Measurements from ENCODE around the gene LCP1. TPM values are rescaled to one million over a fixed set of nuclear protein-coding genes. Genes with fewer than 3 reads are reported as not detected.

Gene LCP1
- total RNA-seq, 1 donor from 2014 or later, result 371 TPM

DNA sequence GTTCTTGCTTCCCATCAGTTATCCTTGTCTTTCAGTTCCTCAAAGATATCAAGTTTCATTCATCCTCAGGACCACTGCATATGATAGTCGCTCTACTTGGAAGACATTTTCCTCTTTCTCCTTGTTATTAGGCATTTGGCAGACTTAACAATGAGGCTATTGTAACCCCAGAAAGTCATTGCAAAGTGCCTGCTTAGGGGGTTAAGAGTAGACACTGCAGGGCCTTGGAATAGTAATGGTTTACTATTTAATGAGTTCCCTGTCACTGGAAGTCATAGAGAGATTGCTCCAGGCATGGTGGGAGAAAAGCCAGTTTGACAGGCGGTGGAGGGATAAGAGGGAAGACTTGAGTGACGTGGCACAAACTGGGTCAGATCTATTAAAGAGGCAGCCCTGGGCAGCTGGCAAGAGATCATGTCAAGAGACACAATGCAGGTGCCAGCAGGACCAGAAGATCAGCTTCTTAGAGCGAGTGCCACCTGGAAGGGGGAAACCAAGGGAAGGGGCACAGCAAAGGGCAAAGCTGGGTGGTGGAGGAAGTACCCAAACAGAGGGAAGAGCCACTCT lies 60.3 kb downstream of the LCP1 start:
- H3K27ac ChIP-seq, result no peak overlapping the region
- DNase-seq, result no peak
- ATAC-seq, result no peak
- no peak overlapping the region for H3K4me3 ChIP-seq
- H3K36me3 ChIP-seq, result no peaks in the 10 kb centered on the region
- intact Hi-C loops (cut with DNase I), result no loop called here
- H3K4me1 ChIP-seq, result peaks cover 29% of the 10 kb centered on the region
- H3K27me3 ChIP-seq (ENCODE audit: low read depth), result no peaks in the 10 kb centered on the region
- H3K9me3 ChIP-seq, result no peaks in the 10 kb centered on the region
- TF ChIP-seq, protein P1, sequence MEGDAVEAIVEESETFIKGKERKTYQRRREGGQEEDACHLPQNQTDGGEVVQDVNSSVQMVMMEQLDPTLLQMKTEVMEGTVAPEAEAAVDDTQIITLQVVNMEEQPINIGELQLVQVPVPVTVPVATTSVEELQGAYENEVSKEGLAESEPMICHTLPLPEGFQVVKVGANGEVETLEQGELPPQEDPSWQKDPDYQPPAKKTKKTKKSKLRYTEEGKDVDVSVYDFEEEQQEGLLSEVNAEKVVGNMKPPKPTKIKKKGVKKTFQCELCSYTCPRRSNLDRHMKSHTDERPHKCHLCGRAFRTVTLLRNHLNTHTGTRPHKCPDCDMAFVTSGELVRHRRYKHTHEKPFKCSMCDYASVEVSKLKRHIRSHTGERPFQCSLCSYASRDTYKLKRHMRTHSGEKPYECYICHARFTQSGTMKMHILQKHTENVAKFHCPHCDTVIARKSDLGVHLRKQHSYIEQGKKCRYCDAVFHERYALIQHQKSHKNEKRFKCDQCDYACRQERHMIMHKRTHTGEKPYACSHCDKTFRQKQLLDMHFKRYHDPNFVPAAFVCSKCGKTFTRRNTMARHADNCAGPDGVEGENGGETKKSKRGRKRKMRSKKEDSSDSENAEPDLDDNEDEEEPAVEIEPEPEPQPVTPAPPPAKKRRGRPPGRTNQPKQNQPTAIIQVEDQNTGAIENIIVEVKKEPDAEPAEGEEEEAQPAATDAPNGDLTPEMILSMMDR (IDR thresholded peaks at IDR 0.05), result no peak

DNA sequence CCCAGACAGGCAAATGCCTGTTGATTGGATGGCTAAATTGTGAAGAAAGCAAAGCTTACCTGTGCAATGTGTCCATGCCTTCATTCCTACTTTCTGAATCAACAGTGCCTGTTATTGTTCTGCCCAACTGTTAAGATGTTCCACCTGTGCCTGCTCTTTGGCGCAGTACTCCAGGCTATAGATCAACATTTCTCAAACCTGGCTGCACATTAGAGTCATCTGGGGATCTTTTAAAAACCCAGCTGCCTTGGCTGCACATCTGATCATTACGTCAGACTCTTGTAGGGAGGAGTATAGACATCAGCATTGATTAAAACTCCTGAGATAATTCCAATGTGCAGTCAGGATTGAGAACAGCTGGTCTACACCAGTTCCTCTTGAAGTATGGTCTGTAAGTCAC lies 60.9 kb downstream of the LCP1 start:
- TF ChIP-seq, protein P1 (IDR thresholded peaks at IDR 0.05), result no peak
- H3K27ac ChIP-seq, result no peak overlapping the region
- no peak for DNase-seq

DNA sequence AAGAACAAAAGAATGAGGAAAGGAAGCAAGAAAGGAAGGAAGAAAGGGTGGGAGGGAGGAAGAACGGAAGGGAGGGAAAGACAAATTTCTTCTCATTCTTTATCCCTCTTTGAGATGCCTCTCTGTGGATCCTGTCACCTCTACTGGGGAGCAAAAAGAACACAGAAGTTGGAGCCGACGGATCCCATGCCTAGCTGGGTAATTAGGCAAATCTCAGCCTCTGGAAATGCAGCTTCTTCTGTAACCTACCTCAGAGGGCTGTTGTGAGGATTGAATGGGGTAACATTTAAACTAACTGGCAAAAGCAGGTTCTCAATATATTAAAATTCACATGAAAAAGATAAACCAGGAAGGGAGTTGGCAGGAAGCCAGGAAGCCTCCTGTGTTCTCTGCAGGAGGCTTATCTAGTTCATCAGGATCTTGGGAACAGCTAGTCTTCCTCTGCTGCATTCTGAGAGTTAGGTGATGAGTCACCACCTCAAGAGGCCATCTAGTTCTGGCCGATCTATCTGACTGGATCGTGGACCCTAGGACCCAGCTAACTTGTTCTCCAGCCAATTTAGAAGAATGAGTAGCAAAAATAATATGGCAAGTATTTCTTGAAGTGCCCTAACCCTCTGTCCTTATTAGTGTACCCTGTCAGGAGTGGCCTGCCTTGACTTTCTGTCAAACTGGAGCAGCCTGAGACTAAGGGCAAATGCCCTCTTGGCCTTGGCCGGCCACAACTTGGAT lies 61.9 kb downstream of the LCP1 start:
- Histone ChIP-seq H3K36me3 (no peaks in the 10 kb centered on the region), H3K27ac (no peak overlapping the region), H3K4me1 (peaks cover 19% of the 10 kb centered on the region), H3K9me3 (no peaks in the 10 kb centered on the region), H3K27me3 (ENCODE audit: low read depth) (no peaks in the 10 kb centered on the region), H3K4me3 (no peak overlapping the region)
- intact Hi-C loops (cut with DNase I), result no loop called here
- DNase-seq (no peak), ATAC-seq (peak; percentile 86 to 88)
- TF ChIP-seq, protein P1 (IDR thresholded peaks at IDR 0.05), result no peak

More for the DNA sequence above, 60.9 kb downstream of the LCP1 start:
- no peak overlapping the region for H3K4me3 ChIP-seq
- no peaks in the 10 kb centered on the region for H3K27me3 ChIP-seq (ENCODE audit: low read depth)
- no peaks in the 10 kb centered on the region for H3K36me3 ChIP-seq
- peak in 1 of 2 donors; percentile 3 for ATAC-seq
- H3K4me1 ChIP-seq, result peaks cover 29% of the 10 kb centered on the region
- H3K9me3 ChIP-seq, result no peaks in the 10 kb centered on the region
- intact Hi-C loops (cut with DNase I), result no loop called here

DNA sequence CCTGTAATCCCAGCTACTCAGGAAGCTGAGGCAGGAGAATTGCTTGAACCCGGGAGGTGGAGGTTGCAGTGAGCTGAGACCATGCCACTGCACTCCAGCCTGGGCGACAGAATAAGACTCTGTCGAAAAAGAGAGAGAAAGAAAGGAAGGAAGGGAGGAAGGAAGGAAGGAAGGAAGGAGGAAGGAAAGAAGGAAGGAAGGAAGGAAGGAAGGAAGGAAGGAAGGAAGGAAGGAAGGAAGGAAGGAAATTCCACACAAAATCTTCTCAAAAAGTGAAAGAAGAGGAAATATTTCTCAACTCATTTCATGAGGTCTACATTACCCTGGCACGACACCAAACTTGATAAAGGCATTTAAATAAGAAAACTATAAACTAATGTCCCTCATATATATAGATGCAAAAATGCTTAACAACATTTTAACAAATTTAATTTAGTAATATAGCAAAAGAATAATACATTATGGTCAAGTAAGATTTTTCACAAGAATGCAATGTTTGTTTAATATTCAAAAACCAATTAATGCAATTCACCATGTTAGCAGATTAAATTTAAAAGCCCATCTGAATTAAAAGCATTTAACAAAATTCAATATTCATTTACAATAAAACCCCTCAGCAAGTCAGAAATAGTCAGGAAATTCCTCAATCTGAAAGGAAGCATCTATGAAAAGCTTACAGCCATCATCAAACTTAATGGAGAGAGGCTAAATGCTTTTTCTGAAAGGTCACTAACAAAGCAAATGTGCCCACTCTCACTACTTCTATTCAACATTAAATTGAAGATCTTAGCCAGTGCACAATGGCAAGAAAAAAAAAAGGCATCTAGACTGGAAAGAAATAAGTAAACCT lies 65.1 kb downstream of the LCP1 start:
- ATAC-seq (no peak), DNase-seq (no peak)
- TF ChIP-seq, protein P1 (IDR thresholded peaks at IDR 0.05), result no peak
- Histone ChIP-seq H3K4me3 (no peak overlapping the region), H3K27me3 (ENCODE audit: low read depth) (no peaks in the 10 kb centered on the region), H3K27ac (no peak overlapping the region), H3K36me3 (no peaks in the 10 kb centered on the region), H3K9me3 (no peaks in the 10 kb centered on the region), H3K4me1 (peaks cover 15% of the 10 kb centered on the region)
- intact Hi-C loops (cut with DNase I), result no loop called here

DNA sequence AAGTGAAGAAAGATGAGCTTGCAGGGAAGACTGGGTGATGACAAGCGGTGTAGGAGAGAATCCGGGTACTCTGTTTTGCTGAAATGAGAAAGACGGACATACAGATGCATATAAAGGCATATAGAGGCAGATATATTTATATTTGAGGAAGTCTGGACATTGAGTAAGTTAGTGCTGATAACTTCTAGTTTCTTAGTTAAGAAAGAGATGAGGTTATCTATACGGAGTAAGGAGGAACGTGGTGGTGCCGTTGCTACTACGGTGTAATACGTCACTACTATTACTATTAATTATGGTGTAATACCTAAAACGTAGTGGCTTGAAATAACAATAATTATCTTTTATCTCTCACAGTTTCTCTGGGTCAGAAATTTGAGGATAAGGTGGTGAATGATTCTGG lies 67.4 kb downstream of the LCP1 start:
- TF ChIP-seq, protein P1 (IDR thresholded peaks at IDR 0.05), result no peak
- no peak overlapping the region for H3K4me3 ChIP-seq
- intact Hi-C loops (cut with DNase I), result no loop called here
- ATAC-seq (peak in 1 of 2 donors; percentile 59), DNase-seq (no peak)
- H3K4me1 ChIP-seq, result no peaks in the 10 kb centered on the region
- no peaks in the 10 kb centered on the region for H3K9me3 ChIP-seq
- no peak overlapping the region for H3K27ac ChIP-seq
- no peaks in the 10 kb centered on the region for H3K36me3 ChIP-seq
- H3K27me3 ChIP-seq (ENCODE audit: low read depth), result no peaks in the 10 kb centered on the region

Measured in lower lobe of right lung (tissue), 2 donors.